Measurements from ENCODE around the gene PWWP2B. TPM values are rescaled to one million over a fixed set of nuclear protein-coding genes. Genes with fewer than 3 reads are reported as not detected.

The PWWP2B gene
- total and polyA plus RNA-seq, 2 donors (not counting 3 experiments of a cell fraction or from before 2014, with no cell fraction given): 4.6 to 11.8 TPM

DNA sequence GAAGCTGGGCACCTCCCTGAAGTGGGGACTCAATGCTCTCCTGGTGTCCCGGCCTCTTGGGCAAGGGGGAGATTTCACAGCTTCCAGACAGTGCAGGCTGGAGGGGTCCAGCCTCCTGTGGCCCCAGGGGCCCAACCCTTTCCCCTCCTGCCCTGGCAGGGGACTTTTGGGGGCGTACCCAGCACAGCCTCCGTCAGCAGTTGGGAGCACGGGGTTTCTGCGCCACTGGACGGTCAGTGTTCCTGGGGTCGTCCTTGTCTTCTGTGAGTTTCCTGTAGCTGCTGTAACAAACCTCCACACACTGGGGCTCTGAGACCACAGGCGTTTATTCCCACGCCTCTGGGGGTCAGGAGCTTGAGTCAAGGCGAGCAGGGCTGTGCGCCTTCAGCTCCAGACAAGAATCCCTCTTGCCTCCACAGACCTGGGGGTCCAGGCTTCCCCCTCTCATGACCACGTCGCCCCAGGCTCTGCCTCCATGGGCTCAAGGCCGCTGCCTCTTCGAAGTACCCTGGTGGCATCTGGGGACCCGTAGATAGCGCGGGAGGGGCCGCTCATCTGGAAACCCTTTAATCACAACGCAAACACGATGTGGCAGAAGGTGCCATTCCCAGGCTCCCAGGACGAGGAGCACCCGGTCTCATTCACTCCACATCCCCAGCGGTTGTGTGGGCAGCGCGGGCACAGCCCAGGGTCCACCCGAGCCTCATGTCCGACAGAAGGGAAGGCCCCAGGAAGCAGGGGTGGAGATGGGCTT, 14.0 kb downstream of the PWWP2B start:
- H3K9me1 ChIP-seq (replicated peaks; ENCODE audit: control insufficient read depth, extremely low read depth, insufficient read depth, low read length): no peaks in the 10 kb centered on the region
- H3K27ac ChIP-seq (ENCODE audit: insufficient read depth, low read depth, low read length): no peak overlapping the region
- H2AFZ ChIP-seq (ENCODE audit: low read depth, low read length): no peak overlapping the region
- H3K4me1 ChIP-seq (ENCODE audit: control insufficient read depth, extremely low read depth, insufficient read depth, low read length): peaks cover 23% of the 10 kb centered on the region
- no peak for TF ChIP-seq POLR2AphosphoS5 (IDR thresholded peaks at IDR 0.05; ENCODE audit: insufficient read depth, low read depth, low read length)
- TF ChIP-seq POLR2A (IDR thresholded peaks at IDR 0.05; ENCODE audit: low read depth, low read length): no peak
- no peak for TF ChIP-seq JUN (IDR thresholded peaks at IDR 0.05; ENCODE audit: borderline replicate concordance, insufficient read depth, insufficient read length, low read depth)
- TF ChIP-seq EZH2 (IDR thresholded peaks at IDR 0.05; ENCODE audit: borderline replicate concordance, low read depth, low read length, severe bottlenecking): no peak
- no peak for TF ChIP-seq MYC (IDR thresholded peaks at IDR 0.05; ENCODE audit: low read depth, low read length)
- TF ChIP-seq, protein P1, sequence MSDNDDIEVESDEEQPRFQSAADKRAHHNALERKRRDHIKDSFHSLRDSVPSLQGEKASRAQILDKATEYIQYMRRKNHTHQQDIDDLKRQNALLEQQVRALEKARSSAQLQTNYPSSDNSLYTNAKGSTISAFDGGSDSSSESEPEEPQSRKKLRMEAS (IDR thresholded peaks at IDR 0.05; ENCODE audit: insufficient read depth, insufficient read length): no peak
- TF ChIP-seq, protein P2, sequence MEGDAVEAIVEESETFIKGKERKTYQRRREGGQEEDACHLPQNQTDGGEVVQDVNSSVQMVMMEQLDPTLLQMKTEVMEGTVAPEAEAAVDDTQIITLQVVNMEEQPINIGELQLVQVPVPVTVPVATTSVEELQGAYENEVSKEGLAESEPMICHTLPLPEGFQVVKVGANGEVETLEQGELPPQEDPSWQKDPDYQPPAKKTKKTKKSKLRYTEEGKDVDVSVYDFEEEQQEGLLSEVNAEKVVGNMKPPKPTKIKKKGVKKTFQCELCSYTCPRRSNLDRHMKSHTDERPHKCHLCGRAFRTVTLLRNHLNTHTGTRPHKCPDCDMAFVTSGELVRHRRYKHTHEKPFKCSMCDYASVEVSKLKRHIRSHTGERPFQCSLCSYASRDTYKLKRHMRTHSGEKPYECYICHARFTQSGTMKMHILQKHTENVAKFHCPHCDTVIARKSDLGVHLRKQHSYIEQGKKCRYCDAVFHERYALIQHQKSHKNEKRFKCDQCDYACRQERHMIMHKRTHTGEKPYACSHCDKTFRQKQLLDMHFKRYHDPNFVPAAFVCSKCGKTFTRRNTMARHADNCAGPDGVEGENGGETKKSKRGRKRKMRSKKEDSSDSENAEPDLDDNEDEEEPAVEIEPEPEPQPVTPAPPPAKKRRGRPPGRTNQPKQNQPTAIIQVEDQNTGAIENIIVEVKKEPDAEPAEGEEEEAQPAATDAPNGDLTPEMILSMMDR (IDR thresholded peaks at IDR 0.05; ENCODE audit: extremely low read depth in 1 of 2, insufficient read depth in 1 of 2, low read depth in 1 of 2, low read length in 2 of 2): no peak
- no peak for TF ChIP-seq GATA2 (IDR thresholded peaks at IDR 0.05; ENCODE audit: insufficient read depth, insufficient read length, low read depth, low read length)
- TF ChIP-seq FOS (IDR thresholded peaks at IDR 0.05; ENCODE audit: borderline replicate concordance, insufficient read depth, low read length): no peak
- peaks cover 8% of the 10 kb centered on the region for H3K79me2 ChIP-seq (ENCODE audit: control insufficient read depth, insufficient read depth, low read length)
- no peaks in the 10 kb centered on the region for H3K9me3 ChIP-seq (replicated peaks; ENCODE audit: control insufficient read depth, insufficient read depth, low read length)
- ChIA-PET CTCF (interaction anchor here (1.1 to 1.5 kb wide), 3 partner anchors 10 to 43 kb away, joined by 3 to 4 read pairs (median 3); no protein-coding TSS in a partner anchor), POLR2A (no interaction called here)
- intact Hi-C loops (cut with micrococcal nuclease) (no loop called here), dilution Hi-C loops (cut with MboI; ENCODE audit: extremely low pct_ligation_motif_present, low sequenced_read_pairs) (no loop called here)
- DNase-seq (ENCODE audit: low read depth, low spot score): no peak
- H3K9ac ChIP-seq (replicated peaks; ENCODE audit: extremely low read depth, insufficient read depth, low read length): no peak overlapping the region
- H3K27me3 ChIP-seq (ENCODE audit: control insufficient read depth in 2 of 2, insufficient read depth in 2 of 2, low read length in 2 of 2): no peaks in the 10 kb centered on the region
- H3K36me3 ChIP-seq (ENCODE audit: control insufficient read depth in 2 of 2, extremely low read depth in 1 of 2, insufficient read depth in 2 of 2, low read length in 2 of 2): no peaks in the 10 kb centered on the region
- H3K4me2 ChIP-seq (ENCODE audit: insufficient read depth, low read length): no peak overlapping the region
- H3K4me3 ChIP-seq (replicated peaks in 1 of 3; ENCODE audit: insufficient read depth in 1 of 3, low read depth in 1 of 3, low read length in 3 of 3): no peak overlapping the region
- no TSS peak for BruUV-seq (replicated peaks)
- FAIRE-seq: no peak
- no peaks in the 10 kb centered on the region for H4K20me1 ChIP-seq (replicated peaks; ENCODE audit: control insufficient read depth, extremely low read depth, insufficient read depth, low read length)
